ENCODE results near the gene APIP.

DNA sequence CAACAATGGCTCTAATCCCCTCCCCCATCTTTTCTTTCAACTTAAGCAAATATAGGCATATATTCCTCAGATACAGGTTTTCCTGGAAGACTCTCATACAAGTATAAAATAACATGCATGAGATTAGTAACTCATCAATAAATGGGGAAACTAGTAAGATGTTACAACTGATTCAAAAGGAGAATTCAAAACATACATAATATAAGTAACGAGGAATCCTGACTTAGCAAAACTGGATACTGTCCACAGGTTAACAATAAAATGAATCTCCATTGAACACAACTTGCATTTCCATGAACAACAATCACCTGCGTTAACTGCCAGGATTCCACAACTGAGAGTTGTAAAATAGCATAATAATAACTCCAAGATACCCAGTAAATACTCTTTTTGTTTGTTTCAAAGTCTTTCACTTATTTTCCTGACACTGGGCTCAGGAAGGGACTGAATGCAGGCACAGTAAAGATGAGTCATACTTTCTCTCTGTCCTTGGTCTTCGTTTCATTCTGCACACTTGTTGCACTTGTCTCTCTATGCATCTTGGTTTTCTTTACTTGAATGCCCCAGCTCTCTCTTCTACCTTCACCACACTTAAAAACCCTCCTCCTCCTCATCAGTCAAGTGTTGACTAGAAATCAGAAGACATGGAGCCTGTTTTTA is 8.1 kb downstream of the APIP start:
- no peak for TF ChIP-seq CTCF (IDR thresholded peaks at IDR 0.05; ENCODE audit: insufficient read depth, low read length, poor library complexity, severe bottlenecking)
- no peak for TF ChIP-seq EZH2phosphoT487 (conservative IDR thresholded peaks at IDR 0.05; ENCODE audit: low read length)

All from SU-DHL-6 (cell line).